Measurements from ENCODE around the gene CCNB2.

DNA sequence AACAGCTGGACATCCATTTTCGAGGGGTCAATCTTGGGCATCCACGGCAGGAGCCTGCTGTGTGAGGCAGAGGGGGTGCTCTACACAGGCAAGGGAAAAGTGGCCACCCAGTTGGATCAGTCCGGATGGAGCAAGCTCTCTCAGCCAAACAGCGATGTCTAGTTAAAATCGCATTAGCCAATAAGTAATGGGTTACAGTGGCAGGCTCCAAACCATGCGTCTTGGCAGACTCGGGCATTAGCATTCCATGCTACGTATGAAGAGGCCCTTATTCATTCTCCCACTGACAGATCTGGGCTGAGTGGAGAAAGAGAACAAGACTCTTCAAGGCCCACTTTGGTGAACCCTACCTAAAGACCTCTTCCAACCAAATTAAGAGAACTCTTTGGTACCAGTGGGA lies 49.3 kb downstream of the CCNB2 start:
- TF ChIP-seq, protein P1, sequence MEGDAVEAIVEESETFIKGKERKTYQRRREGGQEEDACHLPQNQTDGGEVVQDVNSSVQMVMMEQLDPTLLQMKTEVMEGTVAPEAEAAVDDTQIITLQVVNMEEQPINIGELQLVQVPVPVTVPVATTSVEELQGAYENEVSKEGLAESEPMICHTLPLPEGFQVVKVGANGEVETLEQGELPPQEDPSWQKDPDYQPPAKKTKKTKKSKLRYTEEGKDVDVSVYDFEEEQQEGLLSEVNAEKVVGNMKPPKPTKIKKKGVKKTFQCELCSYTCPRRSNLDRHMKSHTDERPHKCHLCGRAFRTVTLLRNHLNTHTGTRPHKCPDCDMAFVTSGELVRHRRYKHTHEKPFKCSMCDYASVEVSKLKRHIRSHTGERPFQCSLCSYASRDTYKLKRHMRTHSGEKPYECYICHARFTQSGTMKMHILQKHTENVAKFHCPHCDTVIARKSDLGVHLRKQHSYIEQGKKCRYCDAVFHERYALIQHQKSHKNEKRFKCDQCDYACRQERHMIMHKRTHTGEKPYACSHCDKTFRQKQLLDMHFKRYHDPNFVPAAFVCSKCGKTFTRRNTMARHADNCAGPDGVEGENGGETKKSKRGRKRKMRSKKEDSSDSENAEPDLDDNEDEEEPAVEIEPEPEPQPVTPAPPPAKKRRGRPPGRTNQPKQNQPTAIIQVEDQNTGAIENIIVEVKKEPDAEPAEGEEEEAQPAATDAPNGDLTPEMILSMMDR (IDR thresholded peaks at IDR 0.05; ENCODE audit: poor library complexity), result no peak
- TF ChIP-seq EZH2 (IDR thresholded peaks at IDR 0.05; ENCODE audit: borderline replicate concordance), result no peak
